ENCODE measurements around the gene NOTCH1.

The NOTCH1 gene

DNA sequence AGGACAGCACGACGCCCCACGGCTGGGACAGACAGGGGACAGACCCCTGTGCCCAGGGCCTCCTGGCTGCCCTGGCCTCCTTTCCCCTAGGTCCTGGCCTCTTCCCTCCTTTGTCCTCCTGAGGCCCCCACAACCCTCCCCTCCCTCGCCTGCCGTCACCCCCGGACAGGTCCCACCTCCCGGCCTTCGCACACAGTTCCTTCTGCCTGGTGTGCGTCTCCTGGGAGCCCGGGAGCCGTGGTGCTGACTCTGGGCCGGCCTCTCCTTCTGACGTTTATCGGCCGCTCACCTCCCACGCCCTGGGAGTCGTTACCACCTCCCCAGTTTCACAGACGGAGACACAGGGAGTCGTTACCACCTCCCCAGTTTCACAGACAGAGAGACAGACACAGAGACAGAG, 25.1 kb upstream of the NOTCH1 start:
- no peak overlapping the region for H3K4me2 ChIP-seq (ENCODE audit: insufficient read depth, low read length, poor library complexity, severe bottlenecking)
- no peaks in the 10 kb centered on the region for H3K27me3 ChIP-seq (ENCODE audit: control insufficient read depth in 3 of 3, insufficient read depth in 3 of 3, low read depth in 1 of 3, low read length in 3 of 3)
- peaks cover 56 to 59% of the 10 kb centered on the region in 2 donors for H3K4me1 ChIP-seq (ENCODE audit: control insufficient read depth in 2 of 2, insufficient read depth in 1 of 2, low read depth in 1 of 2, low read length in 2 of 2)
- peak overlapping the region; percentile 98 for H3K18ac ChIP-seq (ENCODE audit: low read length)
- peak overlapping the region; percentile 93 for H4K91ac ChIP-seq (ENCODE audit: low read depth, low read length, poor library complexity)
- H3K9ac ChIP-seq (ENCODE audit: low read depth, low read length, poor library complexity): peak overlapping the region; percentile 71
- H3K14ac ChIP-seq (ENCODE audit: low read length): peak overlapping the region; percentile 79
- peak overlapping the region; percentile 70 for H3K23ac ChIP-seq (ENCODE audit: low read depth, low read length, poor library complexity)
- WGBS, 2 donors (ENCODE audit: extremely low coverage in 2 of 2, insufficient read length in 2 of 2, insufficient replicate concordance in 1 of 2): no CpG with 5 or more reads among the region's 19 CpGs
- peak overlapping the region; percentile 100 for H2BK5ac ChIP-seq (ENCODE audit: low read length)
- H3K36me3 ChIP-seq (replicated peaks in 1 of 2; ENCODE audit: control insufficient read depth in 2 of 2, insufficient read depth in 2 of 2, low read length in 2 of 2): peaks cover 0 to 2% of the 10 kb centered on the region in 2 donors
- peaks cover 2% of the 10 kb centered on the region for H3K79me1 ChIP-seq (ENCODE audit: low read depth, low read length)
- no peak for DNase-seq (ENCODE audit: low spot score)
- no peak overlapping the region for H3K27ac ChIP-seq (replicated peaks; ENCODE audit: low read length)
- H3K4me3 ChIP-seq (ENCODE audit: low read length in 2 of 2): peak overlapping the region in 1 of 2 donors; percentile 36
- H2AFZ ChIP-seq (ENCODE audit: low read length): peak overlapping the region; percentile 79
- peaks cover 0 to 6% of the 10 kb centered on the region in 2 donors for H3K9me3 ChIP-seq (replicated peaks in 1 of 2; ENCODE audit: control insufficient read depth in 2 of 2, insufficient read depth in 1 of 2, low read depth in 1 of 2, low read length in 2 of 2)
- peak overlapping the region; percentile 91 for H3K4ac ChIP-seq (ENCODE audit: low read length)
- no peak overlapping the region for H4K8ac ChIP-seq (ENCODE audit: low read depth, low read length)
- peak overlapping the region; percentile 100 for H2BK15ac ChIP-seq (ENCODE audit: low read length)
- H2AK5ac ChIP-seq (ENCODE audit: low read depth, low read length): peak overlapping the region; percentile 99
- peak overlapping the region; percentile 99 for H2BK12ac ChIP-seq (ENCODE audit: low read length)
- peak overlapping the region; percentile 89 for H2BK120ac ChIP-seq (ENCODE audit: low read depth, low read length)

DNA sequence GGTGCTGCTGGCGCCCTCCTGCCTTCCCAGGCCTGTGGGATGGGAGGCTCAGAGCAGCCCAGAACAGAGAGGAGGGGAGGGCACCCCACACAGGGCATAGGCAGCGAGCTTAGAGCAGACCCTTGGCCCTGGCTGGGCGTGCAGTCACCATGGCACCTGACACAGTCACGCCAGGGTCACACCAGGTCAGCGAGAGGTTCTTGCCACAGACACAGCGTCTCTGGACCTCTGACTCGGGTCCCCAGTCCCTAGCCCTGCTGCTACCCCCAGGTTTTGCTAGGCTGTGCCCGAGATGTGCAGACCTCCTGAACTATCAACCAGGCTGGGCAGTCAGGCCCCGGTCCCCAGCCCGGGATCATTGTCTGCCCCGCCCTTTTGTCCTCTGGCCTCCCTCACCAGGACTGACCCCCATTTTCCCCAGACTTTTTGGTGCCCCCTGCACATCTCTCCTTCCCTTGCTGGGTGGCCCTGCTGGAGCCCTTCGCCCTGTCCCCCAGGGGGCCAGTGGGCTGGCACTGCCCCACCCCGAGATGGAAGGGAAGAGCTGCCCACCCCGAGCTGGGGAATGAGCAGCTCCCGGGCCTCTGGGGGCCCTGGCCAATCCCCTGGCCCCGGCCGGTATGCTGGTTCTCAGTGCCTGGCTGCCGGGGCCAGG, 24.5 kb upstream of the NOTCH1 start:
- Histone ChIP-seq H3K9ac (ENCODE audit: low read depth, low read length, poor library complexity) (peak overlapping the region; percentile 79), H3K9me3 (replicated peaks in 1 of 2; ENCODE audit: control insufficient read depth in 2 of 2, insufficient read depth in 1 of 2, low read depth in 1 of 2, low read length in 2 of 2) (peaks cover 0 to 6% of the 10 kb centered on the region in 2 donors), H3K79me1 (ENCODE audit: low read depth, low read length) (peaks cover 2% of the 10 kb centered on the region), H3K4me1 (ENCODE audit: control insufficient read depth in 2 of 2, insufficient read depth in 1 of 2, low read depth in 1 of 2, low read length in 2 of 2) (peaks cover 60% of the 10 kb centered on the region in 2 donors), H2AFZ (ENCODE audit: low read length) (peak overlapping the region; percentile 79), H4K91ac (ENCODE audit: low read depth, low read length, poor library complexity) (peak overlapping the region; percentile 96), H2BK5ac (ENCODE audit: low read length) (peak overlapping the region; percentile 100), H3K27ac (replicated peaks; ENCODE audit: low read length) (peak overlapping the region; percentile 6), H3K18ac (ENCODE audit: low read length) (peak overlapping the region; percentile 98), H3K23ac (ENCODE audit: low read depth, low read length, poor library complexity) (peak overlapping the region; percentile 77), H3K4ac (ENCODE audit: low read length) (peak overlapping the region; percentile 91), H3K36me3 (replicated peaks in 1 of 2; ENCODE audit: control insufficient read depth in 2 of 2, insufficient read depth in 2 of 2, low read length in 2 of 2) (peaks cover 0 to 2% of the 10 kb centered on the region in 2 donors), H3K4me2 (ENCODE audit: insufficient read depth, low read length, poor library complexity, severe bottlenecking) (no peak overlapping the region), H2AK5ac (ENCODE audit: low read depth, low read length) (peak overlapping the region; percentile 99), H3K27me3 (ENCODE audit: control insufficient read depth in 3 of 3, insufficient read depth in 3 of 3, low read depth in 1 of 3, low read length in 3 of 3) (no peaks in the 10 kb centered on the region), H3K14ac (ENCODE audit: low read length) (peak overlapping the region; percentile 86), H3K4me3 (ENCODE audit: low read length in 2 of 2) (peak overlapping the region in 1 of 2 donors; percentile 9), H2BK12ac (ENCODE audit: low read length) (peak overlapping the region; percentile 99), H4K8ac (ENCODE audit: low read depth, low read length) (peak overlapping the region; percentile 78), H2BK120ac (ENCODE audit: low read depth, low read length) (peak overlapping the region; percentile 89), H2BK15ac (ENCODE audit: low read length) (peak overlapping the region; percentile 100)
- DNase-seq (ENCODE audit: low spot score): no peak
- WGBS, 2 donors (ENCODE audit: extremely low coverage in 2 of 2, insufficient read length in 2 of 2, insufficient replicate concordance in 1 of 2): no CpG with 5 or more reads among the region's 18 CpGs

DNA sequence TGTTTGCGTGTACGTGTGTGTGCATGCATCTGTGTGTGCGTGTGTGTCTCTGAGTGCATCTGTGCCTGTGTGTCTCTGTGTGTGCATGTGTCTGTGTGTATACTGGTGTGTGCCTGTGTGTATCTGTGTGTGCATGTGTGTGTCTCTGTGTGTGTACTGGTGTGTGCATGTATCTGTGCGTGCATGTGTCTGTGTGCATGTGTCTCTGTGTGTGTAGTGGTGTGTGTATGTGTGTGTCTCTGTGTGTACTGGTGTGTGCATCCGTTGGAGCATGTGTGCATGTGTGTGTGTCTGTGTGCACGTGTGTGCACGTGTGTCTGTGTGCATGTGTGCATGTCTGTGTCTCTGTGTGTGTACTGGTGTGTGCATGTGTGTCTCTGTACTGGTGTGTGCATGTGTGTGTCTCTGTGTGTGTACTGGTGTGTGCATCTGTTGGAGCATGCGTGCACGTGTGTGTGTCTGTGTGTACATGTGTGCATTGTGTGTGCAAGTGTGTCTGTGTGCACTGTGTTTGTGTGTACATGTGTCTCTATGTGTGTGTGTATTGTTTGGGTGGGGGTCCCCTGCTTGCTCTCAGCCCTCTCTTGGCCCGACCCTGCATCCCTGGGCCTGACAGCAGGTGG, 23.8 kb upstream of the NOTCH1 start:
- no peak overlapping the region for H3K27ac ChIP-seq (replicated peaks; ENCODE audit: low read length)
- H4K8ac ChIP-seq (ENCODE audit: low read depth, low read length): peak overlapping the region; percentile 78
- H3K9me3 ChIP-seq (replicated peaks in 1 of 2; ENCODE audit: control insufficient read depth in 2 of 2, insufficient read depth in 1 of 2, low read depth in 1 of 2, low read length in 2 of 2): peaks cover 0 to 6% of the 10 kb centered on the region in 2 donors
- peak overlapping the region in 1 of 2 donors; percentile 69 for H3K4me3 ChIP-seq (ENCODE audit: low read length in 2 of 2)
- peak overlapping the region; percentile 86 for H3K14ac ChIP-seq (ENCODE audit: low read length)
- H2BK15ac ChIP-seq (ENCODE audit: low read length): peak overlapping the region; percentile 100
- H2AK5ac ChIP-seq (ENCODE audit: low read depth, low read length): peak overlapping the region; percentile 99
- H2BK120ac ChIP-seq (ENCODE audit: low read depth, low read length): peak overlapping the region; percentile 89
- H2BK5ac ChIP-seq (ENCODE audit: low read length): peak overlapping the region; percentile 100
- peaks cover 2% of the 10 kb centered on the region for H3K79me1 ChIP-seq (ENCODE audit: low read depth, low read length)
- peaks cover 0 to 2% of the 10 kb centered on the region in 2 donors for H3K36me3 ChIP-seq (replicated peaks in 1 of 2; ENCODE audit: control insufficient read depth in 2 of 2, insufficient read depth in 2 of 2, low read length in 2 of 2)
- H3K27me3 ChIP-seq (ENCODE audit: control insufficient read depth in 3 of 3, insufficient read depth in 3 of 3, low read depth in 1 of 3, low read length in 3 of 3): no peaks in the 10 kb centered on the region
- peak overlapping the region; percentile 77 for H3K23ac ChIP-seq (ENCODE audit: low read depth, low read length, poor library complexity)
- H3K4ac ChIP-seq (ENCODE audit: low read length): peak overlapping the region; percentile 91
- DNase-seq (ENCODE audit: low spot score): no peak
- no peak overlapping the region for H3K4me2 ChIP-seq (ENCODE audit: insufficient read depth, low read length, poor library complexity, severe bottlenecking)
- peak overlapping the region; percentile 79 for H3K9ac ChIP-seq (ENCODE audit: low read depth, low read length, poor library complexity)
- peak overlapping the region; percentile 98 for H3K18ac ChIP-seq (ENCODE audit: low read length)
- peaks cover 62 to 67% of the 10 kb centered on the region in 2 donors for H3K4me1 ChIP-seq (ENCODE audit: control insufficient read depth in 2 of 2, insufficient read depth in 1 of 2, low read depth in 1 of 2, low read length in 2 of 2)
- no peak overlapping the region for H2AFZ ChIP-seq (ENCODE audit: low read length)
- peak overlapping the region; percentile 96 for H4K91ac ChIP-seq (ENCODE audit: low read depth, low read length, poor library complexity)
- no CpG with 5 or more reads among the region's 10 CpGs for WGBS, 2 donors (ENCODE audit: extremely low coverage in 2 of 2, insufficient read length in 2 of 2, insufficient replicate concordance in 1 of 2)
- peak overlapping the region; percentile 99 for H2BK12ac ChIP-seq (ENCODE audit: low read length)
